Stimulated activated naive CD8-positive, alpha-beta T cell treated with anti-CD3 and anti-CD28 coated beads, Interleukin-15, Interleukin-2, amounts not matched to agents 100 U/mL and 50 U/mL, for 24 hours (primary cell): ENCODE data around the gene PTPN14.

ENCODE experiments used
- ATAC-seq: fragments of 150-1000 bp; cut with Tn5 transposase; one replicate; pipeline ENCODE4 v1.10.0; 2021
- DNase-seq: peaks from one replicate; pipeline ENCODE4 v3.0.0; 2021

Gene PTPN14

GRCh38 chr1:214425716-214426425 is 125.5 kb downstream of the PTPN14 start:
- no peak for ATAC-seq
- DNase-seq, result no peak

GRCh38 chr1:214425101-214425500 is 126.3 kb downstream of the PTPN14 start:
- DNase-seq (no peak), ATAC-seq (no peak)

GRCh38 chr1:214423045-214423444 is 128.4 kb downstream of the PTPN14 start:
- ATAC-seq (no peak), DNase-seq (no peak)

- DNase-seq (no peak), ATAC-seq (no peak)
These were observed 129.2 kb downstream of the PTPN14 start for GRCh38 chr1:214422137-214422671.

DNA sequence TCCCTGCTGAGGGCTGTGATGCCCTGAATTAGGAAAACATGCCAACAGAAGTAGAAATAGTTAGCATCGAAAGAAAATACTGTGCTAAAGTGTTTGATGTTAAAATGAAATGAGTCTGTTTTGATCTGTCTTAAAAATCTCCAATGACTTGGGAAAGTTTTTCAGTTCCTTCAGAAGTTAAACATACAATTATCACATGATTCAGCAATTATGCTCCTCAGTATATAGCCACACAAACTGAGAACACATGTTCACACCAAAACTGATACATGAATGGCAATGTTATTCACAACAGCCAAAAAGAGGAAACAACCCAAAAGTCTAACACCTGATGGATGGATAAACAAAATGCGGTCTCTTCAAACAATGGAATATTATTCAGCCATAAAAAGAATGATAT is 130.6 kb downstream of the PTPN14 start:
- ATAC-seq, result no peak

GRCh38 chr1:214420341-214420740 is 131.1 kb downstream of the PTPN14 start:
- no peak for ATAC-seq
- no peak for DNase-seq

More for the DNA sequence above, 130.6 kb downstream of the PTPN14 start:
- no peak for DNase-seq

DNA sequence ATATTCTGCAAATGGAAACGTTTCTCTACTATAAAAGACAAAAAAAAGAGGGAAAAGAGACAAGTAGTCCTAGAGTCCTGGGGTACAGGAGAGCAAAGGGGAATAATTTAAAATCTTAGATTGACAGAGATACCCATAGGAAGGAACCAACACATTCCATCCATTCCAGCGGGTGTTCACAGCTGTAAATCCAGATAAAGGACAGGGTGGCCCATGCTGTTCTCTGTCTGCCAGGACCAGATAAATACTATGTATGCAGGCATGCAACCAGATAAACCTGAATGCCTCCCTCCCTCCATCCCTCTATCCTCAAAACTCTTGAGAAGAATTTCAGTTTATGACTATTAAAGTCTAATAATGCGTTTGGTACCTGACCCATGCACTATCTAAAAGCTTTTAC is 131.8 kb downstream of the PTPN14 start:
- no peak for DNase-seq
- ATAC-seq, result no peak

- DNase-seq, result no peak
- no peak for ATAC-seq
These were observed 133.0 kb downstream of the PTPN14 start for GRCh38 chr1:214418391-214418790.

DNA sequence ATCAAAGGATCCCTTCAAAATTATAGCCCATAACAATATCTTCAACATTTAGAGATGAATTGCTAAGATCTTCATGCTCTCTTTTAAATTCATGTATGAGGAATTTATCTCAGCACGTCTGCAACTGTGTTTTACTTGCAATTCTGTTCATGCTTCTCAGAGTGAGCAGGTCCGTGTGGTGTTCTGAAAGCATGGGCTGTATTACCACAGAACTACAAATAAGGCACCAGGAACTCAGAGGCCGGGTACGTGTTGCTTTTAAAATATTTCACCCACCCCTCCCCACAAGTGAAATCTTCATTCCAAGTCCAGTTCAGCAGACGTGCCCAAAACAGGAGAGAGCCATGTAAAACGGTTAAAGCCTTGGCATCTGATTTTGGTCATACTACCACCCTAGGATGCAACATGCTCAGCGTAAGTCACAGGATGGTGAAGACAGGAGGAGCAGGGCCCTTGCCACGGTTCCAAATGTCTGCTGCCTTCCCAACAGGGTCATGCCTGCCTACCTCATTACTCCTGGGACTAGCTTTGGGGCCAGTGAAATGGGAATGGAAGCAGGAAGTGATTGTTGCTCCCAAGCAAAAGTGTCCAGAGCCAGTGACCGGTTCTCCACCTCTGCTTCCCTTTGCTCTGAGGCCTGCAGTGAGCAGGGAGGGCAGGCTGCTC is 133.7 kb downstream of the PTPN14 start:
- DNase-seq (no peak), ATAC-seq (no peak)

DNA sequence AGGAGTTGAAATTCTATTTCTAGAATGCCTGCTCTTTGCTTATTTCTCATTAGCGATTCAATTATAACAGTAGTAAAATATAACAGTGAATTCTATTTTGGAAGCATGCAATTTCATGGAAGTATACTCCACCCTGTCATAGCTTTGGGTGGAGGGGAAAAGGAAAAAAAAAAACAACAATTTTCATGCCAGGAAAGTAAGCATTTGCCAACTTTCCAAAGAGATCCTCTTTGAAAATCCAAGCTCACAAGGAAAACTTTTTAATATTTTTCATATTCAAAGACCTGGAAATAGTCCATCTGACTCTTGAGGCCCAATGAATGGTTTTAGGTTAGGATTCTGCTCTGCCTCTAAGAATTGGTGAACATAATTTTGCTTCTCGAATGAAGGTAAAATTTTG is 134.5 kb downstream of the PTPN14 start:
- DNase-seq (no peak), ATAC-seq (no peak)

DNA sequence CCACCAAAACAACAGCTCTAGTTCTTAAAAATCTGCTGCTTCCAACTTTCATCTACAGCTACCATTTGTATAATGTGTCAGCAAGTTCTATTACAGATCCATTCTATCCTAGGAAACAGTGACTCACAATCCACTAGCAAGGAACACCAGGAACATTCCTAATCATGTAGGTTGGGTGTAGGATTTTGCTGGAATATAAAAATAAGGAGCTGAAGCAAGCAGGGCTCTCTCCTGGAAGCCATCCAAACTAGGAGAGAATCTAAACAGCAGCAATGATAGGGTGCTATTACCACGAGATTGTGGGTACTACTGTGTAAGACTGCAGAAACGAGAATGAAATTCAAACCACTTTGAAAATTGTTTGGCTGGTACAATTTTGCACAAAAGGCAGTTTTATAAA is 135.0 kb downstream of the PTPN14 start:
- DNase-seq, result no peak
- ATAC-seq, result no peak

GRCh38 chr1:214415131-214415530 is 136.3 kb downstream of the PTPN14 start:
- ATAC-seq (no peak), DNase-seq (no peak)

DNA sequence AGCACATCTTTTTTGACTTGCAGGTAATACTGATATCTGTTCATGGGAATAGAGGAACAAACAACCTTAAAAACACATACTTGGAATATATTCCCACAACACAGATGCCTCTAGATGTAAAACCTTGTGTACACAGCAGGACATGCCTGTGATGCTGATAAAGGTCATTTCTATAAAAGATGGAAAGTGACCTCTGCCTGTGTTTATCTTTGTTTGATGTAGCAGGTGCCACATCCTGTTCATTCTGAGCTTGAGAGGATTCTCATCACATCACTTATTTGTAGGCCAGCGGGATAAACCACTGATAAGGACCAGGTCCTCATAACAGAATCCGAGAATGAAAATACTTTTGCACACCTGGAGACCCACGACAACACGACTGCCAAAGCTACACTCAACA is 136.7 kb downstream of the PTPN14 start:
- ATAC-seq, result no peak
- no peak for DNase-seq

DNA sequence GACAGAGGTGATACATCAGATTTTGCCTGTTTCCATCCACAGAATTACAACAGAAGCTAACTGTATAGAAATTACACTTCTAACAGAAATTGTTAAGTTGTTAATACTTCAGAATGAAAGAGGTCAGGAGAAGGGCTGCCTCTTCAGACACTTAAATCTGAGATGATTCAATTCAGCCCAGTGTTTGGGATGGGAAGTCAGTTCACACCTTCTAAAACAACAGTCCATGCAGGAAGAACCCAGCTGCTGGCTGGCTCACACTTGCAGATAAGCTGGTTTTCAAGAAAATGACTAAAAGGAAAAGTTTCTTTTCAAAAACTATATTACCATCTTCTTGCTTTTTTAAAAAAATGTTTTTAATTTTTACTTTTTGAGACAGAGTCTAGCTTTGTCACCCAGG is 138.1 kb downstream of the PTPN14 start:
- DNase-seq (no peak), ATAC-seq (no peak)

DNA sequence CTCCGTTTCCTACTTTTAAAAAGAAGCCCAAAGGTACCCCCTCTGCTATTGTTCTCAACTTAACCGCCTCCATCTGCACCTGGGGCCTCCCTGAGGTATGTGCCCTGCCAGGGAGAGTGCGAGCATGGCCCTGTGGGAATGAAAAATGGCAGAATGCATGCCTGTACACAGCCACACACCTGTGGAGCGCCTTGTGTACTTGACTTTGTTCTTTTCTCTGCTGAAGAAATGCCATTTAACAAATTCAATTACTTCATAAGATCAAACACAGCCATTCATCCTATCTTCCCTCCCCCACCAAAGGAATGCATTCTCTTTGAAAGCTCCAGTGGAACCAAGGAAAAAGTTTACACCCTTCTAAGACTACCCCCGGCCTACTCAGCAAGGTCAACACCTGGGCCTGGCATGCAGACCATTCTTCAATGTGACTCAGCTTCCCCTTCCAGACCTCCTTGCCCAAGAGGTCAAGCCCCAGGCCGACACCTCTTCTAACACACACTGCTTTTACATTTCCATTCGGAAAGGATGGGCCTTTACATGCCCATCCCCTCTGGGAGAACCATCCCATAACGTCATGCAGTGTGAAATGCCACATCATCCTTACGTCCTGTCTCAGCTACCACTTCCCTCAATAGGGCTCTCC is 146.7 kb downstream of the PTPN14 start:
- ATAC-seq, result no peak
- DNase-seq, result no peak

GRCh38 chr1:214404154-214404553 is 147.2 kb downstream of the PTPN14 start:
- DNase-seq (no peak), ATAC-seq (no peak)

- ATAC-seq, result no peak
- no peak for DNase-seq
These were observed 148.0 kb downstream of the PTPN14 start for GRCh38 chr1:214403431-214403830.

DNA sequence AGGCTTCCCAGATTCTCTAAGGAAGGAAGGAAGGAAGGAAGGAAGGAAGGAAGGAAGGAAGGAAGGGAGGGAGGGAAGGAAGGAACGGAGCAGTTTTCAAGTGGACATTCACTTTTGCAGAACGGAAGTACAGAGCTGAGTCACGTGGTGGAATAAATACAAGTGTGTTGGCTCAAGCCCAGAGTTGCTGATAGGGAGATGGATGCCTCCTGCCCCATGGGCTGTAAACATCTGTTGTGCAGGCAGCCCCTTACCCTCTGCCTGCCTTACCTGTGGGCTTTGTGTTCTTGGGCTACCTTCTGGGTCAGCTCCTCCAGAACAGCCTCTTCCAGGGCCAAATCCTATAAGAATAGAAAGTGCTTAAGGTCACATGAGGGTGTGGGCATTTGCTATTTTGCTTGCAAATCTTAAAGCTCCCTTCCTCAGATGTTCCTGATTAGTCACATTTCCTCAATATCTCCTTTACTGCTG is 148.8 kb downstream of the PTPN14 start:
- ATAC-seq (no peak), DNase-seq (no peak)

DNA sequence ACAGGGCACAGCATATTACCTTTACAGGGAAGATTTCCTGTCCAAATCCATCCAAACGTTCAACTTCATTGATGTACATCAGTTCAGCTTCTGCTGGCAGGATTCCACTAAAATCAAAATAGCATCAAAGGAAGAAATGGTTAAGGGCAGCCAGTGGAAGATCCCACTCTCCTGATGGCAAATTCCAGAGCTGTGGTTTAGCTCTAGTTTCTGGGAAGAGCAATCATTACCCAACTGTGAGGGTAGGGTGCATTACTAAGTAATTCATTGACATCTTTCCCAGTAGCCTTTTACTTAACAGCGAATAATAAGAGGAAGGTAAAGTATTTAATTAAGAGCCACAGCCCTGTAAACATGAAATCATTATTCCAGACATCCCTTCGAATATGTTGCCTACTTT is 149.7 kb downstream of the PTPN14 start:
- no peak for DNase-seq
- ATAC-seq, result no peak

GRCh38 chr1:214400131-214400530 is 151.3 kb downstream of the PTPN14 start:
- DNase-seq, result no peak
- ATAC-seq, result no peak

GRCh38 chr1:214398490-214398889 is 152.9 kb downstream of the PTPN14 start:
- no peak for DNase-seq
- ATAC-seq, result no peak

DNA sequence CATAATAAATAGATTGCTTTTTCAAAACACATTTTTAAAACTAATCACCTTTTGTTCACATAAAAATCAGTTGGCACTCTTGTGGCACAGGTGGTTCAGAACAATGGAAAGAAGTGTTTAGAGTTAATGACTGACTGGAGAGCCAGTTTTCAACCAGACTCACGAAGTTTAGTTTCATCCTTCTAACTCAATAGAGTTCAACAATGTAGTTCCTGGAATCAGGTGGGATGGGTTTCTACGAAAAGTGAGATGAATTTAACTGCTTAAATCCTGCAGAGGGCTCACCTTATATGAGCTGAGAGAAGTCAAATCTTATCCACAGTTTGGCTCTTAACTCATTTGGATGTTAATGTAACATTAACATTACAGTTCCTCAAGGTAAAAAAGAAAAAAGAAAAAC is 153.9 kb downstream of the PTPN14 start:
- DNase-seq (no peak), ATAC-seq (no peak)

DNA sequence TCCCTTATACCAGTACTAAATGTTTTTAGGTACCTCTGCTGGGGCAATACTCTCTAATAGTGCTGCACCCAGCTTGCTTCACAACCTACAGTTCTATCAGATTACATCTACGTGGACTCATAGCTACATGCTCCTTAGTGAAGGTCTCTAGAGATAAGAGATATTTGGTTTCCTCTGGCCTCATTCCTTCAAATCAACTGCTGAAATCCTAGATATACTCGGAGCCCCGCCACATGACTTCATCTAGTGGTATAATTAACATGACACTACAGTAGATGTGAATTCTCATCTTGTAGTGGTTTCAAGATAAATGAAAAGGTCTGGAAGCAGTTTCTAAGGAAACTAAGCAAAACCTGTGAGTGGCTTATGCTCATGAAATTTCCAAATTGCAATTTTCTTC is 155.1 kb downstream of the PTPN14 start:
- ATAC-seq, result no peak

More for the DNA sequence above, 155.1 kb downstream of the PTPN14 start:
- no peak for DNase-seq
